Endodermal cell (in vitro differentiated cells): ENCODE results near the gene DTL. TPM values are rescaled to one million over a fixed set of nuclear protein-coding genes. Genes with fewer than 3 reads are reported as not detected.

ENCODE experiments used
- DNase-seq: peaks from one replicate; pipeline ENCODE4 v3.0.0-alpha.2; 2017
- H3K27ac ChIP-seq: 2 replicates; pipeline ENCODE4 v1.5.1; 2013; ENCODE audit warnings: mild to moderate bottlenecking, low read depth, low read length, moderate library complexity
- H3K27me3 ChIP-seq: 2 replicates; pipeline ENCODE4 v1.6.1; 2013; ENCODE audit warnings: mild to moderate bottlenecking, low read length, moderate library complexity; ENCODE audit not compliant: insufficient read depth, control insufficient read depth, poor library complexity, severe bottlenecking
- H3K36me3 ChIP-seq: 2 replicates; pipeline ENCODE4 v1.7.0; 2013; ENCODE audit warnings: mild to moderate bottlenecking, low read length, moderate library complexity; ENCODE audit not compliant: control insufficient read depth, insufficient read depth
- H3K4me1 ChIP-seq: one replicate; pipeline ENCODE4 v1.7.0; 2013; ENCODE audit warnings: low read length; ENCODE audit not compliant: control insufficient read depth, insufficient read depth
- H3K4me3 ChIP-seq: 2 replicates; pipeline ENCODE4 v1.5.1; 2013; ENCODE audit warnings: mild to moderate bottlenecking, low read length, moderate library complexity
- H3K9ac ChIP-seq: 2 replicates; pipeline ENCODE4 v1.6.1; 2013; ENCODE audit warnings: mild to moderate bottlenecking, low read length, moderate library complexity; ENCODE audit not compliant: poor library complexity, severe bottlenecking; ENCODE audit errors: extremely low read depth
- H3K9me3 ChIP-seq: 2 replicates; pipeline ENCODE4 v1.6.1; 2013; ENCODE audit warnings: mild to moderate bottlenecking, low read length, moderate library complexity; ENCODE audit not compliant: control insufficient read depth
- H3K27ac Mint-ChIP-seq: 2 replicates; pipeline ENCODE4 v1.8.0; 2020; ENCODE audit warnings: mixed read lengths
- H3K27me3 Mint-ChIP-seq: 2 replicates; pipeline ENCODE4 v1.8.0; 2021; ENCODE audit warnings: mild to moderate bottlenecking, mixed read lengths; ENCODE audit not compliant: insufficient read depth
- H3K36me3 Mint-ChIP-seq: 2 replicates; pipeline ENCODE4 v1.8.0; 2020; ENCODE audit warnings: low read depth, mixed read lengths
- H3K4me1 Mint-ChIP-seq: 2 replicates; pipeline ENCODE4 v1.8.0; 2020; ENCODE audit warnings: mixed read lengths
- H3K4me3 Mint-ChIP-seq: 2 replicates; pipeline ENCODE4 v1.8.0; 2020; ENCODE audit warnings: mild to moderate bottlenecking, moderate library complexity, mixed read lengths
- H3K9me3 Mint-ChIP-seq: 2 replicates; pipeline ENCODE4 v1.8.0; 2020; ENCODE audit warnings: mild to moderate bottlenecking, mixed read lengths
- CTCF ChIP-seq: fragments of 200-600 bp; sonication (generic); conservative IDR thresholded peaks from 2 replicates; pipeline ENCODE4 v1.5.0; 2021; ENCODE audit warnings: antibody characterized with exemption, mild to moderate bottlenecking
- WGBS, 2 experiments: methylation state at CpG; one replicate each; pipeline versions ENCODE4 v1.1.5 to v1.1.7; 2013; ENCODE audit warnings: missing lambda C conversion rate in 2 of 2, mixed read lengths in 1 of 2; ENCODE audit not compliant: insufficient coverage in 1 of 2, insufficient read length in 1 of 2; 5-methylcytosine and 5-hydroxymethylcytosine counted together
- microRNA-seq: library from miRNA; unstranded; fragments of <30 nt; microRNA quantifications from one replicate; pipeline ENCODE4 v1.2.0, GENCODE V29; 2020; ENCODE audit warnings: borderline microRNAs expressed
- total RNA-seq, 2 donors: library from RNA; stranded (reverse); fragmentation: NEBNext Ultra II Directional in 1 of 2; extraction: Animal tissue kit (Norgen Biotek cat#: 25700) in 1 of 2; gene quantifications; 2 replicates in 1 of 2; 3 replicates in 1 of 2; pipeline ENCODE4 v1.2.1, GENCODE V29; 2021

DTL gene
- total RNA-seq, 2 donors from 2014 or later, result 45.5 to 73.8 TPM

GRCh38 chr1:212152308-212152693 lies 116.8 kb downstream of the DTL start:
- no peaks in the 10 kb centered on the region for H3K9me3 ChIP-seq
- TF ChIP-seq CTCF, result no peak
- DNase-seq, result no peak
- H3K4me3 Mint-ChIP-seq, result no peak overlapping the region
- H3K27me3 ChIP-seq, result no peaks in the 10 kb centered on the region
- H3K27me3 Mint-ChIP-seq, result no peaks in the 10 kb centered on the region
- peaks cover 1% of the 10 kb centered on the region for H3K36me3 Mint-ChIP-seq
- H3K4me1 Mint-ChIP-seq, result peaks cover 10% of the 10 kb centered on the region
- H3K27ac ChIP-seq, result no peak overlapping the region
- H3K4me1 ChIP-seq, result no peaks in the 10 kb centered on the region
- H3K9ac ChIP-seq, result no peak overlapping the region
- no peaks in the 10 kb centered on the region for H3K36me3 ChIP-seq
- 88 to 100% methylated on average over 1 to 2 of the region's 2 CpGs for WGBS, 2 experiments
- no peak overlapping the region for H3K4me3 ChIP-seq
- no peak overlapping the region for H3K27ac Mint-ChIP-seq
- H3K9me3 Mint-ChIP-seq, result peaks cover 11% of the 10 kb centered on the region

DNA sequence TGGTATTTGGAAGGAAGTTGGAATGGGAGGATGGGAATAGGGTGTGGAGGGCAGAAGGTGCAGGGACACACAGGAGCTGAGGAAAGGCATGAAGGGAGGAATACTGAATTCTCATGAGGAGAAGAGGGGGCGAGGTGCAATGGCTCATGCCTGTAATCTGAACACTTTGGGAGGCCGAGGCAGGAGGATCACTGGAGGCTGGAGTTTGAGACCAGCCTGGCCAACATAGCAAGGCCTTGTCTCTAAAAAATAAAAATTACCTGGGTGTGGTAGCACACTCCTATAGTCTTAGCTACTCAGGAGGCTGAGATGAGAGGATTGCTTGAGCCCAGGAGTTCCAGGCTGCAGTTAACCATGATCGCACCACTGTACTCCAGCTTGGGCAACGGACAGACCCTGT lies 117.3 kb downstream of the DTL start:
- no peaks in the 10 kb centered on the region for H3K27me3 ChIP-seq
- H3K4me3 ChIP-seq, result no peak overlapping the region
- 93 to 97% methylated on average over 4 of the region's 4 CpGs for WGBS, 2 experiments
- H3K4me1 ChIP-seq, result no peaks in the 10 kb centered on the region
- TF ChIP-seq CTCF, result no peak
- peaks cover 11% of the 10 kb centered on the region for H3K9me3 Mint-ChIP-seq
- no peaks in the 10 kb centered on the region for H3K36me3 ChIP-seq
- no peak for DNase-seq
- H3K27ac Mint-ChIP-seq, result no peak overlapping the region
- H3K4me1 Mint-ChIP-seq, result peaks cover 5% of the 10 kb centered on the region
- H3K36me3 Mint-ChIP-seq, result peaks cover 1% of the 10 kb centered on the region
- no peak overlapping the region for H3K27ac ChIP-seq
- no peak overlapping the region for H3K9ac ChIP-seq
- no peaks in the 10 kb centered on the region for H3K27me3 Mint-ChIP-seq
- no peak overlapping the region for H3K4me3 Mint-ChIP-seq
- H3K9me3 ChIP-seq, result no peaks in the 10 kb centered on the region

DNA sequence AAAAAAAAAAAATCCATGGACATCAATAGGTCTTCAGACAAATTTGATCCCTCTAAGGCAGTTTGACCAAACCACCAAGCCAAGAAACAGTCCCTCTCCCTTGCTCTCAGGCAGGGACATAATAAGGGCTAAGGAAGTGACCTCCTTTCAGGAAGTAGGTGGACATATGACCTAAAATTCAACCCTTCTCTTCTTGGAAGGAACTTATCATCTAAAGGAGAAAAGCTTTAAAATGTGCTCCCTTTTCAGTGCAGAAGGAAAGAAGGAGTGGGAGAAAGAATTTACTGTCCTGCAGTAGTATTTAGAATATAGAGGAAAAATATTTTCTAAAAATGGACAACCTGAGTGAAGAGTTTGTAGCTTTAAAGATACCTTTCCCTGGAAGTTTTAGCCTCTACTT lies 118.1 kb downstream of the DTL start:
- Histone ChIP-seq H3K27me3 (no peaks in the 10 kb centered on the region), H3K9ac (no peak overlapping the region), H3K9me3 (no peaks in the 10 kb centered on the region), H3K27ac (no peak overlapping the region), H3K4me3 (no peak overlapping the region), H3K4me1 (no peaks in the 10 kb centered on the region), H3K36me3 (no peaks in the 10 kb centered on the region)
- no peak overlapping the region for H3K27ac Mint-ChIP-seq
- no peak for DNase-seq
- no peak for TF ChIP-seq CTCF
- no peaks in the 10 kb centered on the region for H3K27me3 Mint-ChIP-seq
- peaks cover 5% of the 10 kb centered on the region for H3K4me1 Mint-ChIP-seq
- peaks cover 1% of the 10 kb centered on the region for H3K36me3 Mint-ChIP-seq
- H3K9me3 Mint-ChIP-seq, result peaks cover 11% of the 10 kb centered on the region
- H3K4me3 Mint-ChIP-seq, result no peak overlapping the region

Small RNAs within 50 kb of the gene (microRNA-seq; reads per million reads assigned to microRNA genes)
- gene MIR3122, result not detected

Other genes with a start within 250 kb of the DTL start
- gene LPGAT1, start 205.0 kb upstream of the DTL start, total RNA-seq, result 10 to 100 TPM; 57.0 to 66.9 TPM
- gene INTS7, start 191 bp upstream of the DTL start, total RNA-seq, result 10 to 100 TPM; 27.6 to 32.8 TPM
- 10 to 100 TPM; 40.7 to 41.4 TPM for gene PPP2R5A, start 249.7 kb downstream of the DTL start, total RNA-seq